Mesenchymal stem cell (in vitro differentiated cells and primary cell): ENCODE measurements around the gene MCF2L2.

Experiments
- DNase-seq: peaks from one replicate; pipeline ENCODE4 v3.0.0-alpha.2; 2013
- H2AFZ ChIP-seq: one replicate; pipeline ENCODE4 v1.6.1; 2013; ENCODE audit warnings: low read depth, mild to moderate bottlenecking, control low read depth, inconsistent platforms, low read length, moderate library complexity
- H2AK5ac ChIP-seq: 2 replicates; pipeline ENCODE4 v1.6.1; 2013; ENCODE audit warnings: low read length, moderate library complexity, mild to moderate bottlenecking, inconsistent platforms; ENCODE audit not compliant: severe bottlenecking
- H2BK120ac ChIP-seq: one replicate; pipeline ENCODE4 v1.6.1; 2013; ENCODE audit warnings: low read depth, mild to moderate bottlenecking, inconsistent platforms, low read length, moderate library complexity
- H2BK12ac ChIP-seq, 2 experiments: one replicate each; pipeline ENCODE4 v1.6.1; 2013; ENCODE audit warnings: inconsistent platforms in 2 of 2, low read length in 2 of 2, mild to moderate bottlenecking in 2 of 2, moderate library complexity in 2 of 2, control low read depth in 1 of 2
- H2BK15ac ChIP-seq: one replicate; pipeline ENCODE4 v1.6.1; 2013; ENCODE audit warnings: mild to moderate bottlenecking, low read depth, inconsistent platforms; ENCODE audit not compliant: poor library complexity, severe bottlenecking
- H2BK5ac ChIP-seq: 2 replicates; pipeline ENCODE4 v1.6.1; 2013; ENCODE audit warnings: low read depth, mild to moderate bottlenecking, low read length, control low read depth, inconsistent platforms; ENCODE audit not compliant: poor library complexity, severe bottlenecking
- H3K14ac ChIP-seq, 2 experiments: one replicate each; pipeline ENCODE4 v1.6.1; 2013; ENCODE audit warnings: inconsistent platforms in 2 of 2, low read length in 2 of 2, control low read depth in 1 of 2, mild to moderate bottlenecking in 1 of 2, moderate library complexity in 1 of 2
- H3K18ac ChIP-seq, 2 experiments: one replicate each; pipeline ENCODE4 v1.6.1; 2013; ENCODE audit warnings: inconsistent platforms in 2 of 2, low read length in 2 of 2, control low read depth in 1 of 2, low read depth in 1 of 2, mild to moderate bottlenecking in 1 of 2
- H3K23ac ChIP-seq, 2 experiments: one replicate each; pipeline ENCODE4 v1.6.1; 2013; ENCODE audit warnings: inconsistent platforms in 2 of 2, low read length in 2 of 2, mild to moderate bottlenecking in 2 of 2, moderate library complexity in 2 of 2, control low read depth in 1 of 2
- H3K27ac ChIP-seq: 2 replicates; pipeline ENCODE4 v1.5.1; 2013; ENCODE audit warnings: mild to moderate bottlenecking, moderate library complexity, low read length, control low read depth, inconsistent platforms; ENCODE audit not compliant: poor library complexity, severe bottlenecking
- H3K27me3 ChIP-seq, 2 experiments: 2 replicates each; pipeline versions ENCODE4 v1.6.1 to v1.7.0; 2013; ENCODE audit warnings: low read length in 2 of 2, mild to moderate bottlenecking in 2 of 2, moderate library complexity in 2 of 2, control low read depth in 1 of 2, inconsistent platforms in 1 of 2; ENCODE audit not compliant: control insufficient read depth in 1 of 2, insufficient read depth in 1 of 2
- H3K36me3 ChIP-seq, 2 experiments: 2 replicates each; pipeline versions ENCODE4 v1.6.1 to v1.7.0; 2013; ENCODE audit warnings: low read length in 2 of 2, control low read depth in 1 of 2, inconsistent platforms in 1 of 2, low read depth in 1 of 2, mild to moderate bottlenecking in 1 of 2; ENCODE audit not compliant: insufficient read depth in 2 of 2, control insufficient read depth in 1 of 2
- H3K4ac ChIP-seq, 2 experiments: one replicate each; pipeline ENCODE4 v1.6.1; 2013; ENCODE audit warnings: inconsistent platforms in 2 of 2, low read length in 2 of 2, mild to moderate bottlenecking in 2 of 2, moderate library complexity in 2 of 2, control low read depth in 1 of 2, low read depth in 1 of 2
- H3K4me1 ChIP-seq: 2 replicates; pipeline ENCODE4 v1.6.1; 2013; ENCODE audit warnings: low read depth, low read length, control low read depth; ENCODE audit not compliant: control insufficient read depth, insufficient read depth
- H3K4me2 ChIP-seq: 2 replicates; pipeline ENCODE4 v1.6.1; 2013; ENCODE audit warnings: low read length, mild to moderate bottlenecking, inconsistent platforms; ENCODE audit not compliant: poor library complexity, severe bottlenecking
- H3K4me3 ChIP-seq, 2 experiments: 2 replicates each; pipeline versions ENCODE4 v1.5.1 to v1.7.0; 2013; ENCODE audit warnings: low read length in 2 of 2, mild to moderate bottlenecking in 2 of 2, control low read depth in 1 of 2, low read depth in 1 of 2; ENCODE audit not compliant: insufficient read depth in 1 of 2
- H3K79me1 ChIP-seq: replicated peaks from 2 replicates; pipeline ENCODE4 v1.6.1; 2013; ENCODE audit warnings: mild to moderate bottlenecking, control low read depth, low read length, inconsistent platforms; ENCODE audit not compliant: poor library complexity, severe bottlenecking
- H3K9ac ChIP-seq: 2 replicates; pipeline ENCODE4 v1.7.0; 2013; ENCODE audit warnings: mild to moderate bottlenecking, low read length, moderate library complexity
- H3K9me3 ChIP-seq: 2 replicates; pipeline ENCODE4 v1.7.0; 2013; ENCODE audit warnings: mild to moderate bottlenecking, low read length; ENCODE audit not compliant: control insufficient read depth
- H4K8ac ChIP-seq: one replicate; pipeline ENCODE4 v1.6.1; 2013; ENCODE audit warnings: inconsistent platforms, mild to moderate bottlenecking, low read length, moderate library complexity
- H4K91ac ChIP-seq: one replicate; pipeline ENCODE4 v1.6.1; 2013; ENCODE audit warnings: mild to moderate bottlenecking, low read length, inconsistent platforms
- WGBS: methylation state at CpG from one replicate; pipeline ENCODE4 v1.1.7; 2013; ENCODE audit warnings: mixed read lengths; 5-methylcytosine and 5-hydroxymethylcytosine counted together

Gene MCF2L2

GRCh38 chr3:183269345-183269744 lies 159.1 kb downstream of the MCF2L2 start:
- Histone ChIP-seq H2BK120ac (no peak overlapping the region), H3K27ac (no peak overlapping the region), H3K27me3 (no peaks in the 10 kb centered on the region), H2AFZ (no peak overlapping the region), H3K36me3 (peaks cover 5 to 7% of the 10 kb centered on the region in 2 experiments), H2BK5ac (no peak overlapping the region), H3K18ac (no peak overlapping the region), H2BK12ac (no peak overlapping the region), H2BK15ac (no peak overlapping the region), H4K91ac (no peak overlapping the region), H3K9ac (no peak overlapping the region), H3K4ac (no peak overlapping the region), H3K79me1 (peaks cover 25% of the 10 kb centered on the region), H3K4me3 (no peak overlapping the region), H3K4me2 (no peak overlapping the region), H3K9me3 (no peaks in the 10 kb centered on the region), H4K8ac (no peak overlapping the region), H3K14ac (no peak overlapping the region), H3K23ac (no peak overlapping the region), H3K4me1 (peaks cover 7% of the 10 kb centered on the region), H2AK5ac (no peak overlapping the region)
- DNase-seq: no peak
- 89% methylated on average over 9 of the region's 13 CpGs for WGBS

- 71% methylated on average over 5 of the region's 5 CpGs for WGBS
- no peak overlapping the region for H3K27ac ChIP-seq
- no peak overlapping the region for H3K14ac ChIP-seq
- H4K91ac ChIP-seq: no peak overlapping the region
- H3K4me3 ChIP-seq: no peak overlapping the region
- peaks cover 5 to 7% of the 10 kb centered on the region in 2 experiments for H3K36me3 ChIP-seq
- no peaks in the 10 kb centered on the region for H3K9me3 ChIP-seq
- H3K4me1 ChIP-seq: peaks cover 9% of the 10 kb centered on the region
- no peak overlapping the region for H2BK12ac ChIP-seq
- peaks cover 26% of the 10 kb centered on the region for H3K79me1 ChIP-seq
- H3K23ac ChIP-seq: no peak overlapping the region
- no peak overlapping the region for H3K18ac ChIP-seq
- no peak overlapping the region for H3K4ac ChIP-seq
- DNase-seq: no peak
- no peak overlapping the region for H3K9ac ChIP-seq
- H2BK120ac ChIP-seq: no peak overlapping the region
- no peak overlapping the region for H4K8ac ChIP-seq
- no peaks in the 10 kb centered on the region for H3K27me3 ChIP-seq
- H2AFZ ChIP-seq: no peak overlapping the region
- no peak overlapping the region for H2AK5ac ChIP-seq
- H2BK15ac ChIP-seq: no peak overlapping the region
- H2BK5ac ChIP-seq: no peak overlapping the region
- H3K4me2 ChIP-seq: no peak overlapping the region
Observed at GRCh38 chr3:183268366-183268765, 160.1 kb downstream of the MCF2L2 start.

- Histone ChIP-seq H3K4me3 (no peak overlapping the region), H2BK120ac (no peak overlapping the region), H3K9ac (no peak overlapping the region), H3K27ac (no peak overlapping the region), H3K4ac (no peak overlapping the region), H3K27me3 (no peaks in the 10 kb centered on the region), H3K18ac (no peak overlapping the region), H3K9me3 (no peaks in the 10 kb centered on the region), H2BK5ac (no peak overlapping the region), H4K91ac (no peak overlapping the region), H3K36me3 (peaks cover 7 to 9% of the 10 kb centered on the region in 2 experiments), H2BK12ac (no peak overlapping the region), H3K4me1 (peaks cover 12% of the 10 kb centered on the region), H3K14ac (no peak overlapping the region), H3K4me2 (no peak overlapping the region), H4K8ac (no peak overlapping the region), H2BK15ac (no peak overlapping the region), H2AFZ (no peak overlapping the region), H2AK5ac (no peak overlapping the region), H3K23ac (no peak overlapping the region), H3K79me1 (peaks cover 33% of the 10 kb centered on the region)
- whole genome bisulfite sequencing: 97% methylated on average over 5 of the region's 5 CpGs
- DNase-seq: no peak
Observed at GRCh38 chr3:183267140-183267539, 161.3 kb downstream of the MCF2L2 start.

GRCh38 chr3:183266454-183266853 lies 162.0 kb downstream of the MCF2L2 start:
- H2BK12ac ChIP-seq: no peak overlapping the region
- H3K4me3 ChIP-seq: no peak overlapping the region
- DNase-seq: no peak
- peaks cover 12% of the 10 kb centered on the region for H3K4me1 ChIP-seq
- H4K8ac ChIP-seq: no peak overlapping the region
- H2AFZ ChIP-seq: no peak overlapping the region
- H3K79me1 ChIP-seq: peaks cover 33% of the 10 kb centered on the region
- no peak overlapping the region for H4K91ac ChIP-seq
- H3K9ac ChIP-seq: no peak overlapping the region
- WGBS: 100% methylated on average over 1 of the region's 3 CpGs
- no peak overlapping the region for H2AK5ac ChIP-seq
- no peak overlapping the region for H2BK15ac ChIP-seq
- H3K18ac ChIP-seq: no peak overlapping the region
- no peak overlapping the region for H3K14ac ChIP-seq
- H3K23ac ChIP-seq: no peak overlapping the region
- no peaks in the 10 kb centered on the region for H3K27me3 ChIP-seq
- H2BK5ac ChIP-seq: no peak overlapping the region
- H3K27ac ChIP-seq: no peak overlapping the region
- no peak overlapping the region for H2BK120ac ChIP-seq
- no peak overlapping the region for H3K4ac ChIP-seq
- H3K36me3 ChIP-seq: peaks cover 7 to 9% of the 10 kb centered on the region in 2 experiments
- no peaks in the 10 kb centered on the region for H3K9me3 ChIP-seq
- no peak overlapping the region for H3K4me2 ChIP-seq
